ENCODE results near the gene KCNT2.

DNA sequence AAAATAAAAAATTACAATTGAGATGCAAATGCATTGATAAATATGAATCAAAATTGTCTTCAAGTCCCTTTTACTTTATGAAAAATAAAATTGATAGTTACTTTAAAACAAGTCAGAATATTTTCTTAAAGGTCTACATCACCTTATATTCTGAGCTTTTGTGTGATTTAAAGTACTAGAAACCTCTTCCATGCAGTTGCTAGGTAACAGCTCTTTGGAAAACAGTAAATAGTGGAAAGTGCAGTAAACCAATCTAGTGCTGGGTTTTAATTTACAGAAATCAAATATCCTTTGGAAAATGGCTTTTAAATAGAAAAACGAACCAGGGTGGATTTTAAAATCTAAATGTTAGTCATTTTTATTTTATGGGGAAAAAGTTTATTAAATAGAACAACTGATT, 227.9 kb downstream of the KCNT2 start:
- TF ChIP-seq, protein P1, sequence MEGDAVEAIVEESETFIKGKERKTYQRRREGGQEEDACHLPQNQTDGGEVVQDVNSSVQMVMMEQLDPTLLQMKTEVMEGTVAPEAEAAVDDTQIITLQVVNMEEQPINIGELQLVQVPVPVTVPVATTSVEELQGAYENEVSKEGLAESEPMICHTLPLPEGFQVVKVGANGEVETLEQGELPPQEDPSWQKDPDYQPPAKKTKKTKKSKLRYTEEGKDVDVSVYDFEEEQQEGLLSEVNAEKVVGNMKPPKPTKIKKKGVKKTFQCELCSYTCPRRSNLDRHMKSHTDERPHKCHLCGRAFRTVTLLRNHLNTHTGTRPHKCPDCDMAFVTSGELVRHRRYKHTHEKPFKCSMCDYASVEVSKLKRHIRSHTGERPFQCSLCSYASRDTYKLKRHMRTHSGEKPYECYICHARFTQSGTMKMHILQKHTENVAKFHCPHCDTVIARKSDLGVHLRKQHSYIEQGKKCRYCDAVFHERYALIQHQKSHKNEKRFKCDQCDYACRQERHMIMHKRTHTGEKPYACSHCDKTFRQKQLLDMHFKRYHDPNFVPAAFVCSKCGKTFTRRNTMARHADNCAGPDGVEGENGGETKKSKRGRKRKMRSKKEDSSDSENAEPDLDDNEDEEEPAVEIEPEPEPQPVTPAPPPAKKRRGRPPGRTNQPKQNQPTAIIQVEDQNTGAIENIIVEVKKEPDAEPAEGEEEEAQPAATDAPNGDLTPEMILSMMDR (IDR thresholded peaks at IDR 0.05) = no peak
- TF ChIP-seq POLR2AphosphoS5 (IDR thresholded peaks at IDR 0.05) (no peak), POLR2A (IDR thresholded peaks at IDR 0.05) (no peak)
